Measurements from ENCODE around the gene HDAC9. TPM values are rescaled to one million over a fixed set of nuclear protein-coding genes. Genes with fewer than 3 reads are reported as not detected.
"Not testable (repeated sequence)": the region's sequence is repeated elsewhere in the genome, so short reads cannot be mapped to it uniquely, and the experiment has no call there.

The HDAC9 gene
- total RNA-seq, 4 donors from 2014 or later: 3.0 to 14.0 (median 5.6) TPM

- DNase-seq: no peak
- intact Hi-C loops (cut with DNase I; ENCODE audit: low total_unique reads): no loop called here
- no peak overlapping the region for H3K27ac ChIP-seq
- no peaks in the 10 kb centered on the region for H3K27me3 ChIP-seq
- no peak for TF ChIP-seq POLR2A (IDR thresholded peaks at IDR 0.05)
- TF ChIP-seq CTCF (IDR thresholded peaks at IDR 0.05 in 4 of 5, conservative IDR thresholded peaks at IDR 0.05 in 1 of 5): no peak
- ATAC-seq: no peak
- no peaks in the 10 kb centered on the region for H3K4me1 ChIP-seq
- H3K36me3 ChIP-seq: no peaks in the 10 kb centered on the region
- H3K4me3 ChIP-seq: no peak overlapping the region
- H3K9me3 ChIP-seq: no peaks in the 10 kb centered on the region
- in situ Hi-C loops (cut with MboI; ENCODE audit: low sequenced_read_pairs in 4 of 4): no loop called here
Measured at GRCh38 chr7:18727115-18727870, 231.7 kb downstream of the HDAC9 start.

GRCh38 chr7:18736012-18736411 is 240.5 kb downstream of the HDAC9 start:
- in situ Hi-C loops (cut with MboI; ENCODE audit: low sequenced_read_pairs in 4 of 4); H3K36me3 ChIP-seq; H3K9me3 ChIP-seq; ATAC-seq; DNase-seq; H3K4me3 ChIP-seq; H3K27ac ChIP-seq; H3K27me3 ChIP-seq; intact Hi-C loops (cut with DNase I; ENCODE audit: low total_unique reads); H3K4me1 ChIP-seq: not testable (repeated sequence)

- no peak for ATAC-seq
- Histone ChIP-seq H3K27ac (no peak overlapping the region), H3K4me3 (no peak overlapping the region), H3K9me3 (no peaks in the 10 kb centered on the region), H3K27me3 (no peaks in the 10 kb centered on the region), H3K36me3 (no peaks in the 10 kb centered on the region), H3K4me1 (no peaks in the 10 kb centered on the region)
- intact Hi-C loops (cut with DNase I; ENCODE audit: low total_unique reads) (no loop called here), in situ Hi-C loops (cut with MboI; ENCODE audit: low sequenced_read_pairs in 4 of 4) (no loop called here)
- TF ChIP-seq CTCF (IDR thresholded peaks at IDR 0.05 in 4 of 5, conservative IDR thresholded peaks at IDR 0.05 in 1 of 5): no peak
- TF ChIP-seq POLR2A (IDR thresholded peaks at IDR 0.05): no peak
- DNase-seq: no peak
Measured at GRCh38 chr7:18740579-18740988, 245.0 kb downstream of the HDAC9 start.

GRCh38 chr7:18753972-18754610 is 258.5 kb downstream of the HDAC9 start:
- Histone ChIP-seq H3K4me3 (no peak overlapping the region), H3K9me3 (no peaks in the 10 kb centered on the region), H3K27me3 (no peaks in the 10 kb centered on the region), H3K27ac (no peak overlapping the region), H3K4me1 (no peaks in the 10 kb centered on the region), H3K36me3 (no peaks in the 10 kb centered on the region)
- ATAC-seq: no peak
- TF ChIP-seq CTCF (IDR thresholded peaks at IDR 0.05 in 4 of 5, conservative IDR thresholded peaks at IDR 0.05 in 1 of 5) (no peak), POLR2A (IDR thresholded peaks at IDR 0.05) (no peak)
- in situ Hi-C loops (cut with MboI; ENCODE audit: low sequenced_read_pairs in 4 of 4): no loop called here
- DNase-seq: no peak
- intact Hi-C loops (cut with DNase I; ENCODE audit: low total_unique reads): no loop called here

DNA sequence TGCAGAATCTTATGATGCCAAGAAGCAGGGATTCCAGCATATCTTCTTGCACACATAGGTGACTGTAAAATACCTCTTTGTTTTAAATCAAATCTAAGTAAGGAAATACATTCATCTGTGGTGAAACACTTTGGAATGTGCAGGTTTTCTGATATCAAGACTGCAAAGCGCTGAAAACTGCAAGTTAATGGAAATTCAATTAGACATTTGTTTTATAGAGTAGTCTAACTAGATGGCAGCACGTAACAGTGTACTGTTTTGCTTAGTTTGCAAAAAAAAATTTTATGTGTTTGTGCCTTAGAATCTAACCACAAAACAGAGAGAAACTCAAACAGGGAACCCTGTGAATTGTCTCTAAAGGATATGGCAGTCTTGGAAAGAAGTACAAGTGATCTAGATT is 259.2 kb downstream of the HDAC9 start:
- in situ Hi-C loops (cut with MboI; ENCODE audit: low sequenced_read_pairs in 4 of 4): no loop called here
- ATAC-seq: no peak
- no peak overlapping the region for H3K4me3 ChIP-seq
- no peak for DNase-seq
- TF ChIP-seq CTCF (IDR thresholded peaks at IDR 0.05 in 4 of 5, conservative IDR thresholded peaks at IDR 0.05 in 1 of 5) (no peak), POLR2A (IDR thresholded peaks at IDR 0.05) (no peak)
- H3K27ac ChIP-seq: no peak overlapping the region
- H3K36me3 ChIP-seq: no peaks in the 10 kb centered on the region
- H3K9me3 ChIP-seq: no peaks in the 10 kb centered on the region
- H3K4me1 ChIP-seq: no peaks in the 10 kb centered on the region
- intact Hi-C loops (cut with DNase I; ENCODE audit: low total_unique reads): no loop called here
- H3K27me3 ChIP-seq: no peaks in the 10 kb centered on the region
